ENCODE measurements around the gene TMEM253. TPM values are rescaled to one million over a fixed set of nuclear protein-coding genes. Genes with fewer than 3 reads are reported as not detected.

Gene TMEM253
- not detected for total RNA-seq

DNA sequence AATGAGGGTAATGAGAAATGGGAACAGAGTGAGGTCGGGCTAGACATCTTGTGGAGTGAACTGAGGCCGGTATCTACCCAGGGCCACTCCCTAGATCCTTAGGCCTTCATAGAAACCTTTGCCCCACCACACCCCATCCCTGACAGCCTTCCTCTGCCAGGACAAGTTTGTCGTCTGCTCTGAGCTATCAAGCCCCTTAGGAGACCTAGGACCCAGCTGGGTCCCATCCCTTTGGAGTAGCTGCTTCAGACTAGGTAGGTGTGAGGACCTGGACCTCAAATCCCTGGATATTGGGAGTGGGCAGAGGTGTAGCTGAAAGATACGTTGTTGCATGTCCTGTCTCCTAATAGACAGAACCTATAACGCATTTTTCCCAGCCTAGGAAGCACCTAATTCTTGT, at the start of gene TMEM253:
TMEM253 (plus strand) TSS at position 136 of the 400 bp plus-strand sequence. CDS start 278 bp downstream, outside the sequence.
- peak in 1 of 2 donors; percentile 47 for DNase-seq (ENCODE audit: extremely low spot score in 2 of 2)
- H3K9me3 ChIP-seq: no peaks in the 10 kb centered on the region
- peaks cover 60% of the 10 kb centered on the region for H3K4me1 ChIP-seq
- intact Hi-C loops (cut with DNase I): loop anchor here (5.0 kb wide), 1 partner anchor 74 kb away; the partner anchor contains the start of gene NDRG2
- H3K27me3 ChIP-seq: no peaks in the 10 kb centered on the region
- H3K36me3 ChIP-seq: no peaks in the 10 kb centered on the region
- H3K27ac ChIP-seq: peak within 1 kb of the TSS; percentile 95
- TF ChIP-seq POLR2AphosphoS5 (IDR thresholded peaks at IDR 0.05; ENCODE audit: insufficient read depth in 1 of 2, low read depth in 1 of 2): no peak
- TF ChIP-seq POLR2A (IDR thresholded peaks at IDR 0.05): no peak
- TF ChIP-seq, protein P1, sequence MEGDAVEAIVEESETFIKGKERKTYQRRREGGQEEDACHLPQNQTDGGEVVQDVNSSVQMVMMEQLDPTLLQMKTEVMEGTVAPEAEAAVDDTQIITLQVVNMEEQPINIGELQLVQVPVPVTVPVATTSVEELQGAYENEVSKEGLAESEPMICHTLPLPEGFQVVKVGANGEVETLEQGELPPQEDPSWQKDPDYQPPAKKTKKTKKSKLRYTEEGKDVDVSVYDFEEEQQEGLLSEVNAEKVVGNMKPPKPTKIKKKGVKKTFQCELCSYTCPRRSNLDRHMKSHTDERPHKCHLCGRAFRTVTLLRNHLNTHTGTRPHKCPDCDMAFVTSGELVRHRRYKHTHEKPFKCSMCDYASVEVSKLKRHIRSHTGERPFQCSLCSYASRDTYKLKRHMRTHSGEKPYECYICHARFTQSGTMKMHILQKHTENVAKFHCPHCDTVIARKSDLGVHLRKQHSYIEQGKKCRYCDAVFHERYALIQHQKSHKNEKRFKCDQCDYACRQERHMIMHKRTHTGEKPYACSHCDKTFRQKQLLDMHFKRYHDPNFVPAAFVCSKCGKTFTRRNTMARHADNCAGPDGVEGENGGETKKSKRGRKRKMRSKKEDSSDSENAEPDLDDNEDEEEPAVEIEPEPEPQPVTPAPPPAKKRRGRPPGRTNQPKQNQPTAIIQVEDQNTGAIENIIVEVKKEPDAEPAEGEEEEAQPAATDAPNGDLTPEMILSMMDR (IDR thresholded peaks at IDR 0.05): no peak
- H3K4me3 ChIP-seq: no peak within 1 kb of the TSS

DNA sequence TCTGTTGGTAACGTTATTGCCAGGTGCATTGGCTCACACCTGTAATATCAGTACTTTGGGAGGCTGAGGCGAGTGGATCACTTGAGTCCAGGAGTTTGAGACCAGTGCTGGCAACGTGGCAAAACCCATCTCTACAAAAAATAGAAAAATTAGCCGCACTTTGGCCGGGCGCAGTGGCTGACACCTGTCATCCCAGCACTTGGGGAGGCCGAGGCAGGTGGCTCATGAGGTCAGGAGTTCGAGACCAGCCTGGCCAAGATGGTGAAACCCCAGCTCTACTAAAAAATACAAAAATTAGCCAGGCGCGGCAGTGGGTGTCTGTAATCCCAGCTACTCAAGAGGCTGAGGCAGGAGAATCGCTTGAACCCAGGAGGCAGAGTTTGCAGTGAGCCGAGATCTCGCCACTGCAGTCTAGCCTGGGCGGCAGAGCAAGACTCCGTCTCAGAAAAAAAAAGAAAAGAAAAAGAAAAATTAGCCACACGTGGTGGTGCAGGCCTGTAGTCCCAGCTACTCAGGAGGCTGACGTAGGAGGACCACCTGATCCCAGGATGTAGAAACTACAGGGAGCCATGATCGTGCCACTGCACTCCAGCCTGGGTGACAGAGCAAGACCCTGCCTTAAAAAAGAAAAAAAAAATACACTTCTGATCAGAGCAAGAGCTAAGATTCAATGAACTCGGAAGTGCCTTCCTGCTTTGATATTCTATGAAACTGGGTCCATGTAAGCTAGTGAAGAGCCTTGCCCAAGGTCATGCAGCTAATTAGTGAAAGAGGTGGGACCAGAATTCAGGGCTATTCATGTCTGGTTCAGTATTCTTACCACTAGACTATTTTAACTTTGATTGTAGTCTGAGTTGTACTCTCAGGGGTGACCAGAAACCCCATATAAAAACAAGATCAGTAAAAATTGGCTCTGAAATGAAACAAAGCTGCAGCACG, 47.4 kb upstream of the TMEM253 start:
- Histone ChIP-seq H3K9me3 (no peaks in the 10 kb centered on the region), H3K27me3 (no peaks in the 10 kb centered on the region), H3K36me3 (no peaks in the 10 kb centered on the region), H3K4me1 (no peaks in the 10 kb centered on the region), H3K27ac (no peak overlapping the region), H3K4me3 (no peak overlapping the region)
- intact Hi-C loops (cut with DNase I): no loop called here
- TF ChIP-seq POLR2A (IDR thresholded peaks at IDR 0.05) (no peak), POLR2AphosphoS5 (IDR thresholded peaks at IDR 0.05; ENCODE audit: insufficient read depth in 1 of 2, low read depth in 1 of 2) (no peak)
- TF ChIP-seq, protein P1 (IDR thresholded peaks at IDR 0.05): no peak
- DNase-seq (ENCODE audit: extremely low spot score in 2 of 2): no peak

DNA sequence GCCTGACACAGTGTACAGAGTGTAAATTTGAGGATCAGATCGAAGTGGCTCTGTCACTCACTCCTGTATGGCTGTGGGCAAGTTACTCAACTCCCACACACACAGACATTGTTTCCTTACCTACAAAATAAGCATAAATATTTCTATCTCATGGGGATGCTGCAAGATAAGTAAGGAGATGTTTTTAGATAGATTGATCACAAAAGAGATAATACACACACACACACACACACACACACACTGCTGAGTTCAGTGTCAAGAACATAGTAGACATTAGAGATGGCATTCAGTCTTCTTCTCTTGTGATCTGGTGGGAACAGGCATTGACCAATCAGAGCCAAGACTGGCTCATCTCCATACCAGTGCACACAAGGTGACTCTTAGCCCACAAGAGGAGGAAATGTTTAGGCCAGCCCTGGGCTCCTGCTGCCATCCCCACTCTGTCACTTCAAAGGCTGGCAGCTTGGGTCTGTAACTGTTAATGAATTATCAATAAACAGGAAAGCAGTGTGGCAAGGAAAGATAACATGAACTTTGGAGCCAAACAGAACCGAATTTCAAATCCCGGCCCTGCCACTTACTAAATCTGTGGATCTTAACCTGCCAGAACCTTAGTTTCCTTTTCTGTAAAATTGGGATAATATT, 46.6 kb upstream of the TMEM253 start:
- no peaks in the 10 kb centered on the region for H3K27me3 ChIP-seq
- no peak for DNase-seq (ENCODE audit: extremely low spot score in 2 of 2)
- intact Hi-C loops (cut with DNase I): no loop called here
- no peaks in the 10 kb centered on the region for H3K9me3 ChIP-seq
- no peaks in the 10 kb centered on the region for H3K36me3 ChIP-seq
- H3K27ac ChIP-seq: no peak overlapping the region
- TF ChIP-seq, protein P1 (IDR thresholded peaks at IDR 0.05): no peak
- TF ChIP-seq POLR2A (IDR thresholded peaks at IDR 0.05): no peak
- no peak for TF ChIP-seq POLR2AphosphoS5 (IDR thresholded peaks at IDR 0.05; ENCODE audit: insufficient read depth in 1 of 2, low read depth in 1 of 2)
- no peak overlapping the region for H3K4me3 ChIP-seq
- H3K4me1 ChIP-seq: no peaks in the 10 kb centered on the region

DNA sequence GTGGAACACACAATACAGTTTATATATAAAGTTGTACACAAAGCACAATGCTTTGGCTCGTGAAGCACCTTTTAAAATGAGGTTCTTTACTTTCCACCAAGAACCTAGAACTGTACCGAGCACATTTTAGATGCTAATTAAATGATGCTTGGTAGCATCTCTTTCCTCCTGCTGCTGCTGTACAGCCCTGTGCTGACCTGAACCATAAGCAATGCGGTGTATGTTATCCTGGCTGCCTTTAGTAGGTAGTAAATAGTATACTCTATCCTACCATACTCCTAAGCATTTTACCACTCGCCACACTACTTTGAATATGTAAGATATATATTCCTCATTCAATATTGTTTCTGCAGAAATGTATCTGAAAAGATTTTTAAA, 46.1 kb upstream of the TMEM253 start:
- intact Hi-C loops (cut with DNase I): no loop called here
- H3K36me3 ChIP-seq: no peaks in the 10 kb centered on the region
- no peak for TF ChIP-seq POLR2AphosphoS5 (IDR thresholded peaks at IDR 0.05; ENCODE audit: insufficient read depth in 1 of 2, low read depth in 1 of 2)
- TF ChIP-seq POLR2A (IDR thresholded peaks at IDR 0.05): no peak
- TF ChIP-seq, protein P1 (IDR thresholded peaks at IDR 0.05): no peak
- H3K4me3 ChIP-seq: no peak overlapping the region
- DNase-seq (ENCODE audit: extremely low spot score in 2 of 2): no peak
- no peaks in the 10 kb centered on the region for H3K27me3 ChIP-seq
- no peaks in the 10 kb centered on the region for H3K9me3 ChIP-seq
- no peak overlapping the region for H3K27ac ChIP-seq
- no peaks in the 10 kb centered on the region for H3K4me1 ChIP-seq

Data from vagina (tissue), 2 donors.